SW 1271 (cell line): ENCODE results near the gene PELI1.
"Not testable (repeated sequence)": the region's sequence is repeated elsewhere in the genome, so short reads cannot be mapped to it uniquely, and the experiment has no call there.

Experiments
- DNase-seq, 2 experiments: peaks; one replicate each; lab custom pipeline; 2025; lab: John Stamatoyannopoulos, UW

The PELI1 gene

DNA sequence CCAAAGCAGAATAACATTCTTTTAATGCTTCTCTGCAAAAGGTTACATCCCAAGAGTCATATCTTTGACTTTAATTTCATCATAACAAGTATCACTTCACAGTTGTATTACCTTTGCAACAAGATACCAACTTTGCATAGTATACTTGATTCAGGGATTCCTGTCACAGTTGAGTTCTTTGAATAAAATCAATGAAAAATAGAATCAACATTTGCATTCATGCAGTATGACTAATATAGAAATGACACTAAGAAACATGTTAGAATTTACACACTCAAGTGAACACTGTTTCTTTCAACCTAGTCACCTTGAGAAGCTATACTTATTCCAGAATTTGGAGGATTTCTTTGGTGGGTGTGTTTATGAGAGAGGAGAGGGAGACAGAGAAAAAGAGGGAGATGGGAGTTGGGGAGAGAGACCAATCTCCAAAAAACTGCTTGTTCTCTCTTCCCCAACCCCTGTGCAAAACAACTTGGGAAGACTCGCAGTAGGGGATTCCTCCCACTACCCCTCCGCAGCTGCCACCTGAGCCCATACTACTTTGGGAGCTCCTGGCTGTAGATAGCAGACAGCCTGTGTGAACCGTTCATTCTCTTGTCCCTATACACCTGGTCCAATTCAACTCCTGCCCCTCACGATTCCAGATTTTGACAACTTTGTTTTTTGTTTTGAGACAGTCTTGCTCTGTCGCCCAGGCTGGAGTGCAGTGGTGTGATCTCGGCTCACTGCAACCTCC is 57.7 kb downstream of the PELI1 start:
- DNase-seq = no peak

DNA sequence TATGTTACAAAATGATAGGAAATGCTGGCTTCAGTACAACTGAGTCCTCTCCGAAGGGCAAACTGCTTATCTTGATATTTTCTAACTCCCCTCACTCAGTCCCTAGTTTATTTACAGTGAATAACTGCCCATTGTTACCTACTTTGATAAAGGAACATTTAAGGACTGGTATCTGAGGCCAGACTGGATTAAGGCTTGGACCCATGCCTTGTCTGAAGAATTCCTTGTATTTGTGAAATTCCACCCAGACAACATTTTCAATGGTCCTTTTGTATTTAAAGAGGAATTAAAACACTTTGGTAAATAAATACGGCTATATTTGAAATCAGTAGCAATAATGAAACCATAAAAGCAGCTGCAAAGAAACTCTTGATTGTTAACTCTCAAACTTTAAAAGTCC is 58.3 kb downstream of the PELI1 start:
- DNase-seq = no peak

DNA sequence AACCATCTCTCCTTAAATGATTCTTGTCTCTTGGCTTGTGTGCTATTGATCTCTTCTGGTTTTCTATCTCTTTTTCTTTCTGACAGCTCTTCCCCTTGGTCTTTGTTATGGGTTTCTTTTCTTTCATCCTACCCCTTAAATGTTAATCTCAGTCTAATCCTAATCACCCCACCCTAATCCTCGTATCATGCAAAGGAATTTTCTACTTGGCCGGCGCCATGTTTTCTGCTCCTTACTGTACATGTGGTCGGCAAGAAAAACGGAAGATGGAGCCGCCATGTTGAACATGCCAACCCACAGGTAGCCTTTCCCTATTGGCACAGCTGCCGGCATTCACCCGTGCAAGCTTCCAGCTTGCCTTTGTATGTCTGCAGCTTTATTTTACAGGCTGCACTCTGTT is 63.2 kb downstream of the PELI1 start:
- no peak for DNase-seq

DNA sequence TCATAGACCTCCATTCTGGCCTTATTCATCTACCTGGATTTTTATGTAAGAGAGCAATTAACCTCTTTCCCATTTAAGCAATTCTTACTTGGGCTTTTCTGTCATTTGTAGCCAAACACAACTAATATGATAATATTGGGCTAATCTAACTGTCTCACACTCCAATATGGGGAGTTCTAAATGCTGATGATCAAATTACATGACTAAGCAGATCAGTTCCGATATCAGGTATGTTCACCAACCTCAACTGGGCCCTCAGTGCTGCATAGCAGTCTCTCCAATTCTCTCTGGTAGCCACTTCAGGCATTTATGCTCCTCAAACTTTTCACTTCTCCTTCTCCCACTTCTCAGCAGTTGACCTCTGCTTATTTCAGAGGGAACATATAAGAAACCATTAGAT is 64.0 kb downstream of the PELI1 start:
- DNase-seq = no peak

DNA sequence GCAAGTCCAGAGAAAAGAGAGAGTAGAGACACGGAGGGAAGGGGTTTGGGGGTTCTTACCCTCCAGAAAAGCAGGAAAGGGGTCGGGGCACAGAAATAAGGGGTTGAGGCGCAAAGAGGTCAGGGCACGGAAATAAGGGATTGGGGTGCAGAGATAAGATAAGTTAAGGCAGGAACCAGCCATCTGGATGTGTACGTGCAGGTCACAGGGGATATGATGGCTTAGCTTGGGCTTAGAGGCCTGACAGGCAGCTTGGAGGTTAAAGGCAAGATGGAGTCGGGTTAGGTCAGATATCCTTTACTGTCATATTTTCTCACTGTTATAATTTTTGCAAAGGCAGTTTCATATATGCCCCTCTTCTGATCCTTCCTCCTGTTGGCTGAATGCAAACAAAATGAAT is 64.5 kb downstream of the PELI1 start:
- DNase-seq = not testable (repeated sequence)

DNA sequence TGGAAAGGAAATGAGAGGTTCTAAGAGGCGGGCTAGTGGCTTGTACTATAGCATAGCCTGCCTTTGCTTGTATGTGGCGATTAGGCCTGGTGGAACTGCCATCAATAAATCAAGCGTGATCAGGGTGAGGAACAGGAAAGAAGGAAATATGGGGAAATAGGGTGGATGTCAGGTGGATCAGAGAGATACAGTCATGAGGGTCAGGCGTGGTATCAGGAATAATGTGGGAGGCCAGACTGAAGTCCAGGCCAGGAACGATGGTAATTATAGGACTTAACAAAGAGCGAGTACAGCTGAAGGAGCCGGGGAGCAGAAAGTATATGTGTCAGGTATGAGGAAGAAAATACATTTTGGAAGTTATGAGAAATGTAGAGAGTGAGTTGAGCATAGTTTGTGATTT is 67.4 kb downstream of the PELI1 start:
- not testable (repeated sequence) for DNase-seq

DNA sequence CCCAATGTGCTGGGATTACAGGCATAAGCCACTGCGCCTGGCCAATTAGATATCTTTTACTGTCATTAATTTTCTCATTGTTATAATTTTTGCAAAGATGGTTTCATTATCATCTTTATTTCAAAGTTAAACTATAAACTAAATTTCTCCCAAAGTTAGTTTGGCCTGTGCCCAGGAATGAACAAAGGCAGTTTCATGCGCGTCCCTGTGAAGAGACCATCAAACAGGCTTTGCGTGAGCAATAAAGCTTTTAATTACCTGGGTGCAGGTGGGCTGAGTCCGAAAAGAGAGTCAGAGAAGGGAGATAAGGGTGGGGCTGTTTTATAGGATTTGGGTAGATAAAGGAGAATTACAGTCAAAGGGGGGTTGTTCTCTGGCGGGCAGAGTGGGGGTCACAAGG is 69.6 kb downstream of the PELI1 start:
- not testable (repeated sequence) for DNase-seq

DNA sequence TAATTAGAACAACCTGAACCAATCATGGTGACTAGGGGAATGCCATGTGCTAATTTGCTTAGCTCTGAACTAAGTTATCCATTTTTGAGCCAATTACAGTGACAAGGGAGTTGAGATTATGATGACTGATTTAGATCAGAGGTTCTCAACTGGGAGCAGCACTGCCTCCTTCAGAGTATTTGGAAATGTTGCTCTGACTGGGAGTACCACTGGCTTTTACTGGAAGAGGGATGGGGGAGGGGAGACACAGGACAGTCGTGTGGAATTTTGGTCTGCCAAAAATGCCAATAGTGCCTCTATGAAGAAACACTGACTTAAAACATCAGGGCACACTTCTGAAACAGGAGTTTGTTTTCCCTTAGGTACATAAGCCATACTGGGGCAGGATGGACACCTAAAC is 76.9 kb downstream of the PELI1 start:
- no peak for DNase-seq

DNA sequence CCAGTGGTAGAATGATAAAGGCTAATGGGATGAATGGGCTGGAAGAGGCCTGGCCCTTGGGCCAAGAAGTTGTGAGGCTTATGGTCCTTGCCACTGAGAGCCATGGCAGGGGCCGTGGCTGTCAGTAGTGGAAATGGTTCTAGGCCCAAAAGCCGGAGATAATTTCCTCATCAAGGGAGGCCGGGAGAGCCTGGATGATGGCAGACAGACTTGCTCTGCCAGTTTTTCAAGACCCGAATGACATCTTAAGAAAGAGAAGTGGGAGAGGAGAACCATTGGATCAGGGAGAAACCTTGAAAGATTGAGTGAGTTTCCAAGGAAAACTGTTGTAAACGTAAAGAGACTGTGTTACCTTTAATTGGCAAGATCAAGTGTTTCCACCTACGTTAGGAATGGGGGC is 78.7 kb downstream of the PELI1 start:
- no peak for DNase-seq

DNA sequence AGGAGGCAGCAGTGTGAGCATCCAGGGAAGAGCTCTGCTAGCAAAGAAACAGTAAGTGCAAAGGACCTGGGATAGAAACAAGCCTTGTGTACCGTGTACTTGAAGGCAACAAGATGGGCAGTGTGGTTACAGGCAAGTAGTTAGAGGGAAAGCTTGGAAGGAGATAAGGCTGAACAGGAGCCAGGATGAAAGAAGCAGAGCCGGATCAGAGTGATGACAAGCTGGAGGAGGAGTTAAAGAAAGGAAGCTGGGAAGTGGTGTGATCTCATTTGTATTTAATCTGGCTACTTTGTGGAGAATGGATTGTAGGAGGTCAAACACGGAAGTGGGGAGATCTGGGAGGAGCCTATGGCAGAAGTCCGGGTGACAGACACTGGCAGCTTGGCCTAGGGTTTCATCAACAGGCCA is 80.3 kb downstream of the PELI1 start:
- no peak for DNase-seq

DNA sequence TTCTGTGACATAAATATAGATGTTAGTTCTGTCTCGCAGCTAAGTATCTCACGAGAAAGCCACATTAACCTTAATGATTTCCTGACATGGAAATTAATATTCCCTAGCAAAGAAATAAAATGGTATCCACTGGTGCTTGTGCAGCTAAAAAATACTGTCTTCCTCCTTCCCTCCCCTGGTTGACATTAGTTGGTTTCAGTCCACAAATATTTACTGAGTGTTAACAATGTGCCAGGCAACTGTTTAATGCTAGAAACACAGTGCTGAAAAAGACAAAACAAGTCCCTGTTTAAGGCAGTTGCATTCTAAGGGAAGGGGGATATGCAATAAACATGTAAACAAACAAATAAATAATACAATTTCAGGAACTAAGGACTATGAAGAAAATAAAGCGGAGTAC is 80.8 kb downstream of the PELI1 start:
- DNase-seq = no peak

DNA sequence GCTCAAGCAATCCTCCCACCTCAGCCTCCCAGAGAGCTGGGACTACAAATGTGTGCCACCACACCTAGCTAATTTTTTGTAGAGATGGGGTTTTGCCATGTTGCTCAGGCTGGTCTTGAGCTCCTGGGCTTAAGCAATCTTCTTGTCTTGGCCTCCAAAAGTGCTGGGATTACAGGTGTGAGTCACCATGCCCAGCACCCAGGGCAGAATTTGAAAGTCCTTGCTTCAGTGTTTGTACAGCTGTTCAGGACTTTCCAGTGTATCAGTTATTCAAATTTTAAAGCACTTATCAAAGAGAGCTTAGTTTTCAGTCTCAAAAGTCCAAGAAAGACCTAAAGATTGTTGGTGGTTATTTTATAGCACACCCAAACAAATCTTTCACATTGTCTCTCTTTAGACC is 81.4 kb downstream of the PELI1 start:
- no peak for DNase-seq

DNA sequence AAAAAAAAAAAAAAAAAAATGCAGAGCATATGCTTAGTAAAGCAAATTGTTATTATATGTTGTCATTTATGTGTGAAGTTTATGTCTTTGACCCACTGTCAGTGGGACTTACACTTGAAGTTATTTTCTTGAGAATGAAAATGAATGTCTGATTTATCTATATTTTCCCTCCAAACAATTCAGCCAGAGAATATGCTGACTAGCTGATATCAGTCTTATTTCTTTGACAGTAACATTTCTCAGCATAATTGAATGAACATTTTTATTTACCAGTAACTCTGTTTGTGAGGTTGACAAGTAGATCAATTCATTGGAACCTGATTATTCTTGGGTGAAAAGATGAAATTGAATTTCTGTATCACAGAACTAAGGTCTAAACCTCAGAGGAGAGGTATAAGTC is 85.0 kb downstream of the PELI1 start:
- DNase-seq = no peak

DNA sequence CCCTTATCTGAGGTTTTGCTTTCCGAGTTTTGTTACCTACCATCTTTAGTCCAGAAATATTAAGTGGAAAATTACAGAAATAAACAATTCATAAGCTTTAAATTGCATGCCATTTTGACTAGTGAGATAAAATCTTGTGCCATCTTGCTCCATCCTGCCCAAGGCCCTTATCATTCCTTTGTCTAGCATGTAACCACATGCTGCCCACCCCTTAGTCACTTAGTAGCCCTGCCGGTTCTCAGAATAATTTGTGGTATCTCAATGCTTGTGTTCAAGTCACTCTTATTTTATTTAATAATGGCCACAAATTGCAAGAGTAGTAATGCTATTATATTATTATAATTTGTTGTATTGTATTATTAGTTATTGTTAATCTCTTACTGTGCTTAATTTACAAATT is 88.2 kb downstream of the PELI1 start:
- DNase-seq = no peak

DNA sequence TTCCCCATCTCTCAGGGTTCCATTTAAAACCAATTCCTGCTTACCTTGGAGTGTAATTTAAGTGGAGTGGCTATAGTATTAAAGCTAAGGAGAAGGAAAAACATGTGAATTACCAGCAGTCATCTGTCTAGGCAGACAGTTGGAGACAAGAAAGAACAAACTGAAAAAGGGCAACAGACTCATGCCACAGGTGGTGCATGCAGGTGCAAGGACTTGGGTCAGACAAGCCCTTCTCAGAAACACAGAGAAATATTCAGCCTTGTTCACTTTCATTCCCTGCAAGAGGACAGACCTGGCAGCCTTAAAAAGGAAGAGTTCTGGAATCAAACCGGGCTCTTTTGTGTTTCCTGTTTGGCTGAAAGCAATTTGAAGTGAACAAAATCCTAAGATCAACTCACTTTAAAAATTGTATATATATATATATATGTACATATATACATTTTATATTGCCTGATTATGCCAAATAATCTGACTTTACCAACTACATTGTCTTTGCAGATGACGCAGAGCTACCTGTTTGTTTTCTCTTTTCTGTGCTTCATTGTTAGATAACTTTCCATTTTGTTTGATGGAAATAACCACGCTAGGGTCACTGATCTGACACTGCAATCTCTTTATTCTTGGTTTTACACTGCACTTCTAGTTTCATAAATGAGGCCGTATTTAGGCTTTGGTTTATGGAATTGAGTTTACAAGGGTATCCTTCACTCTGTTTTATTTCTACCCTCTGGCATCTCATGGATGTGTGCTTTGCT is 89.9 kb downstream of the PELI1 start:
- no peak for DNase-seq

DNA sequence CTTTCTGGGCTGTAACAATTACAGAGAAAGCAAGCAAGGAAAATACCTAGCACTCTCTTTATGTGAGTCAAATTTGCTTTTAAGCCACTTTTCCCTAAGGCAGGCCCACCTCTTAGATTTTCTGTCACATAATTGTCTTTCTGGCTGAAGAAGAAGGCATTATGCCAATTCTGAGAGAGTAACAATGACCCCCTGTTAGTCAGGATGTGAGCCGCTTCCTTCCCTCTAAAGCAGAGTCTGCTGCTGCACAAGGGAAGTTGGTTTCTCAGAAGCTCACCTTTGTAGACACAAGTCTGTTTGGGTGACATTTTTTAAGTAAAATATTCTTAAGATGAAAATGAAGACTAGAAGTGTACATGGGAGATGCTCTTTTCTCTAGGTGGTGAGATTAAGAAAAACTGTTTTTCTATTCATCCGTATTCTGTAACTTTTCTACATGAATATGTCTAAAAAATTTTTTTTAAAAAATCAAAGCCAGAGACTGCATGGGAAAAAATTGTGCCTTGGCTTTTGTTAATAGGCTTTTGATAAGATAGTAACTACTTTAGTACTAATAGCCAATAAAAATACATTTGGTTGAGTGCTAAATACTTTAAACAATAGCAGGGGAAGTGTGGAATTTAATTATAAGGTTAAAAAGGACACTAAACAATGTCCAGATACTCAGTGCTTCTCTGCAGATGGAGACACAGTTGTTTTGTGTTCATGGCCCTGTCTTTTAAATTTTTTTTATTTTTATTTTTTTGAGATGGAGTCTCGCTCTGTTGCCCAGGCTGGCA is 91.6 kb downstream of the PELI1 start:
- no peak for DNase-seq

DNA sequence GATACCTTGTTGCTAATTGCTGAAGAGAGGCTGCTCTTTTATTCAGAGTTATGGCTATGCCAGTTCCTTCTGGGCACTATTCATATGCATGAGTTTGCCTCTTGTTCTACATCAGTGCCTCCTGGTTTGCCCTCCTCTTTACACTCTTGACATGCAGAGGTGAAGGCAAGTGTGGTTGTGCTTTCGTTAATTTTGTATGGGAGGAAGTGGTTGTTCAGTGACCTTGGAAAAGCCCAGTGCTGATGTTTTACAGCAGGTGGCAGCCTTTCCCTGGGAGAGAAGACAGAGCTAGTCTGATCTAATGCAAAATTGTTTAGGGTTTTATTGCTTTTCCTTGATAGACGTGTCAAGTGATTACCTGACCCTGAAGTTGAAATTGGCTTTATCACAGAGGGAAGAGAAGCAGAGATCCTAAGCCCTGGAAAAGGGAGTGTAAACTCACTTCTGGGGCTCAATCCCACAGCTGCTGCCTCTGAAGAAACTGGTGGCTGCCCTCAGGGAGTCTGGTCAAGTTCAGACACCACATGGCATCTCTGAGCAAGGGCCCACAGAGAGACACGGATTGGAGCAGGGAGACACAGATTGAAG is 94.5 kb downstream of the PELI1 start:
- DNase-seq = peak in 1 of 2 experiments; percentile 65

DNA sequence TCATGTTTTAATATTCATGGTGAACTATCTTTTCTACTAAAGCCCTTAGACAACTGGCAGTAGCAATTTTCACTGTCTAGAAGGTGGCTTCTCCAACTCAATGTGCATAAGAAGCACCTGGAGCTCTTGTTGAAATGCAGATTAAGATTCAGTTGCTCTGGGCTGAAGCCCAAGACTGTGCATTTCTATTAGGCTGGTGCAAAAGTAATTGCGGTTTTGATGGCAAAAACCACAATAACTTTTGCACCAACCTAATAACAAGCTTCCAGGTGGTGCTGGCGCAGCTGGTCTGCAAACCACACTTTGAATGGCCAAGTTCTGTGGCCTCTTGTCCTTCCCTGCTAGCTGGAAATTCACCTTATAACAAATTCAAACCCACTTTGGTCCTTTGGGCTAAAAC is 98.3 kb downstream of the PELI1 start:
- no peak for DNase-seq
